Left renal cortex interstitium (tissue), 4 donors: ENCODE measurements around the gene WDR46. TPM values are rescaled to one million over a fixed set of nuclear protein-coding genes. Genes with fewer than 3 reads are reported as not detected.
"Not testable (repeated sequence)": the region's sequence is repeated elsewhere in the genome, so short reads cannot be mapped to it uniquely, and the experiment has no call there.

Source experiments
- DNase-seq, 4 donors: peaks; one replicate each; pipeline ENCODE4 v3.0.0-alpha.2; 2013; ENCODE audit warnings: low read depth in 4 of 4, low spot score in 2 of 4, missing footprints in 1 of 4
- polyA plus RNA-seq, 4 donors: library from polyadenylated mRNA; unstranded; fragments of 120-200 nt; gene quantifications; one replicate each; pipeline ENCODE4 v1.2.1, GENCODE V29; 2013; ENCODE audit not compliant: insufficient read length in 4 of 4

WDR46 gene
- polyA plus RNA-seq, 4 donors = 58.6 to 81.8 (median 73.0) TPM

DNA sequence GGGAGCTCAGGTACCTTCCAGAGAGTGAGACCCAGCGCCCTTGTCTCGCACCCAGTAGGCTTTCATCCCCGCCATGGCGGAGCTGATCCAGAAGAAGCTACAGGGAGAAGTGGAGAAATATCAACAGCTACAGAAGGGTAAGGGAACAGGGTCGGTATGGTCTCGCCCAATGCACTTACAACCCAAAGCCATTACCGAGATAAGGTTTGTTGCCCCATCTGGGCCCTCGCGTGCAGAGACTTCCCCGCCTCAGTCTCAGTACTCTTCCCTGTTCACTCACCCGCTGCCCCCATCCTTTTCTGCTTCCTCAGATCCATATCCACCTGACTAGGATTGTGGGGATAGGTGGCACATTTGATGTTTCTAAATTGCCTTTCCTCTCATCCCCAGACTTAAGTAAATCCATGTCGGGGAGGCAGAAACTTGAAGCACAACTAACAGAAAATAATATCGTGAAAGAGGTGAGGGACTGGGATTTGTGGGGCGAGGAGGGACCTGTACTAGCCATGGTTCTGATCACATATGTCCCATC lies 811 bp upstream of the WDR46 start:
- DNase-seq = no peak

DNA sequence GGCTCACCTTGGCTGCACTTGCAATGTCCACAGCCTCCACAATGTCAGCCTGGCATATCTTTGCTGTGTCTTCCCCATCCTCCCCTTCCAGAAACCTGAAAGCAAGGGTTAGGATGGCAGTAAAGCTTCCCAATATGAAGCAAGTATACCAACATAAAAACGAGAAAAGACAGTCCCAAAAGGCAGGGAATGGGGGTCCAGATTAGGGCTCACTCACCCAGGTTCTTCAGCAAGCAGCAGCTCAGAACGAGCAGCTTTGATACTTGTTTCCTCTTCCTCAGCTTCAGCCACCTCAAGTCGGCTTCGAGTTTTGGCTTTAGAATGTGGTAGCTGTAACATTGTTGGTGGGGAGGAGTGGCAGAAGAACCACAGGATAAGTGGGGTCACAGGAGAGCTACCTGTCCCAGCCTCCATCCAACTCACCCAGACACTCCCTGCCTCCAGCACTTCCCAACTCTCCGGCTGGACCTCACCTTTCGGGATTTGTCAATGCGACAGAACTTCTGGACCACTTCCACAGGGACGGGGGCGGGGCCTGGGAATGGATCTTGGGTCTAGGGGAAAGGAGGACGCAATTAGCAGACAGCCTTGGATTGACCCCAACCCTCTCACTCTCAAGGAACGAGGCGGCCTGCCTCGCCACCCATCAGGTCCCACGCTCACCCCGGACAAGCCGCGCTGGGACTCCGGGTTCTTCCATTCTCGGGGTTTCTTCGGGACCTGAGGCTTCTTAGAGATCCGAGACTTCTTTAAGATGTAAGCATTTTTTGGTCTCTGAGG lies 708 bp downstream of the WDR46 start:
- no peak for DNase-seq

DNA sequence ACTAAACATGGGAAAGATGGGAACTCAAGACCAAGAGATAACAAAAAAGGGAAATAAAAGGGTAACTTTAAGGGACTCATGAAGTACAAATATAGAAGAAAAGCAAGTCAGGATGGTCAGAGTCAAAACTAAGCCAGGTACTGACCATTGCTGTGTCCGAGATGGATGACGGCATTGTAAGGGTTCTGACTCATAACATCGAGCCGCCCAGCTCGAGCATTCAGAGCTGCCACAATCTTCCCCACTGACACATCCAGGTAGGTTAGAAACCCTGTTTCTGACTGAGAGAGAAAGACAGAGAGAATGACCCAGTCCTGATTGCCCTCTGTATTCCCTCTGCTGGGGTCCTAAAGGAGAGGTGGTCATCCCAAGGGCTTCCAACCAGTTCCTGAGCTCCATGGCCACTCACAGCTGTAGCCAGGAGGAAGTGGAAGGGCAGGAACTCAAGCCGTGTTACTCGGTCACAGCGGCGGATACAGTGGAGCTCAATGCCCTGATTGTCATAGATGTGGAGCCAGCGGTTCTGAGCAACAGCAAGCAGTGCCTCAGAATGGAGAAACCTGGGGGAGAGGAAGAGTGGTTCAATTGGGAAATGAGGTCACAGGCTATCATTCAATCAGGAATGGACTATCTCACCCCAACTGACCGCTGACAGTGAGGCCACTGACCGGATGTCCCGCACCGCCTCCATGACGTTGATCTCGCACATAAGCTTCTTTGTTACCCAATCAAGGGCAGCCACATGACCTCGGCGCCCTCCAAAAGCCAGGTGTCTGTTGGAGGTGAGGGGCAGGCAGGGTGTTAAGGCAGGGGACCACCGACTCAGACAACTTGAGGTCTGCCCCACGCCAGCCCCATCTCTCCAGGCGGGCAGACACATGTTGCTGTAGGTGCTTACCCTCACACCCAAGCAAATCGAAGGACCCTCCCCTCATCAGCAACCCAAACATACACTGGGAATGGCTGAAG lies 1.8 kb downstream of the WDR46 start:
- no peak for DNase-seq

DNA sequence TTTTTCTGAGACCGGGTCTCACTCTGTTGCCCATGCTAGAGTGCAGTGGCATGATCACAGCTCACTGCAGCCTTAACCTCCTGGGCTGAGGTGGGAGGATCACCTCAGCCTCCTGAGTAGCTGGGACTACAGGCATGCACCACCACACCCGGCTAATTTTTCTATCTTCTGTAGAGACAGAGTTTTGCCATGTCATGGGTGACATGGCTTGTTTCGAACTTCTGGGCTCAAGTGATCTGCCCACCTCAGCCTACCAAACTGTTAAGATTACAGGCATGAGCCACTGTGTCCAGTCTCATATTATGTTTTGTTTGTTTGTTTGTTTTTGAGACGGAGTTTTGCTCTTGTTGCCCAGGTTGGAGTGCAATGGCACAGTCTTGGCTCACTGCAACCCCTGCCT lies 3.8 kb downstream of the WDR46 start:
- not testable (repeated sequence) for DNase-seq

DNA sequence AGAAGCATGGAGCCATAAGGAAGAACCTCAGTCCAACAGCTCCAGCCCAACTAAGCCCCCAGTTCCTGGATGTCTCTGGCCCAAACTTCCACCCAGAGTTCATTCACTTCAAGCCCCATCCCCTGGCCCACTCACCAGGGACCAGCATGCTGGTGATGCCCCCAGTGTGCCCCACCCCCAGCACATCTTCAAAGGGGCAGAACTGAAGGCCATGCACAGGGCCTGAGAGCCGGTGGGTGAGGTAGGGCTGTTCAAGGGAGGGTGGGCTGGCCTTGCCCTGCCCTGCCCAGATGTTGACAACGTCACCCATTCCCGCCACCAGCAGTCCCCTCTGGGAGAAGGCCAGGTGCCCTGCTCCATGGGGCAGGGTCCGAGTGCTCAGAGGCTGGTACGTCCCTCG lies 8.5 kb downstream of the WDR46 start:
- no peak for DNase-seq

DNA sequence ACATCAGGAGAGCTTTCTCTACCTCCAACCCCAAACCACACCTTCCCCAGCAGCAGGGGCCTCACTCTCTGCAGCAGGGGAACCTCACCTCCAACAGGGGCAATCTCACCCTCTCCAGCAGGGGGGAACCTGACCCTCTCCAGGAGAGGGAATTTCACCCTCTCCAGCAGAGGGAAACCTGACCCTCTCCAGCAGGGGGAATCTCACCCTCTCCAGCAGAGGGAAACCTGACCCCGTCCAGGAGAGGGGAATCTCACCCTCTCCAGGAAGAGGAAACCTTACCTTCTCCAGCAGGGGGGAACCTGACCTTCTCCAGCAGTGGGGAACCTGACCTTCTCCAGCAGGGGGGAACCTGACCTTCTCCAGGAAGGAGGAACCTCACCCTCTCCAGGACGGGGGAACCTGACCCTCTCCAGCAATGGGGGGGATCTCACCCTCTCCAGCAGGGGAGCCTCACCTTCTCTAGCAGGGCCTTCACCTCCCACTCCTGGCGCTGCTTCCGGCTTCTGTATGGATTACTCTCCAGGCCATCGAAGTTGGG lies 9.0 kb downstream of the WDR46 start:
- DNase-seq = peak in 1 of 4 donors; percentile 12

DNA sequence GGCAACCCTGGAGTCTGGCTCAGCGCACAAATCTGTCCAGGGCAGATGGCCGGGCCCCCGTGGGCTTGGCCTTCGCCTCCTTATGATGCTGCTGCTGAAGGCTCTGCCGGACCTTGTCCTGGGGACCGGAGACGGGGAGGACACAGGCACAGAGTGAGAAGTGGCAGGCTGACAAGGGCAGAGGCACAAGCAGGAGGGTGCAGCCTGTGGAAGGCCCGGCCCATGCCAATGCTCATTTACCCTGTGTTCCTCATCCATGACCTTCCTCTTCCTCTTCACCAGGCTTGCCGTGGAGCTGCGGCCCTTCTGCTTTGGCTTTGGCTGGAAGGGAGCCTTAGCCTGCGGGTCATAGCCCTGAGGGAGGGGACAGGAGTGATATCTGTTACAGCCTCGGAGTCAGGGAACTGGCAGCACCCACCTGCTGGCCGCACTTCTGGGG lies 9.8 kb downstream of the WDR46 start:
- DNase-seq = no peak

DNA sequence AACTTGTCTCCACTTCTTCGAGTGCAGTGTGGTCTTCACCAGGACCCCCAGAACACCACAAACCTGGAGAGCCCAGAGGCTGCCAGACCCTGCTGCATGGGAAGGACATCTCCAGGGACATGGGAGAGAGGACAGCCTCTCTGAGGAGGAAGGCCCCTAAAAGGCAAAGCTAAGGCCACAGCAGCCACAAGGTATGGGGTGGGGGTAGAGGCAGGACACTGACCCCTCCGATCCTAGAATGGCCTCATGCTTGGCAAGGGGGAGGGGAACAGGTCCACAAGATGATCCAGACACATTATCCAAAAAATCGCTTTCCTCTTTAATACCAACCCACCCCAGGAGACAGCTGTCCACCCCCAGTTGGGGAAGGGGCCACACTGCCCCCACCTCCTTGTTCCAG lies 10.2 kb downstream of the WDR46 start:
- DNase-seq = no peak

DNA sequence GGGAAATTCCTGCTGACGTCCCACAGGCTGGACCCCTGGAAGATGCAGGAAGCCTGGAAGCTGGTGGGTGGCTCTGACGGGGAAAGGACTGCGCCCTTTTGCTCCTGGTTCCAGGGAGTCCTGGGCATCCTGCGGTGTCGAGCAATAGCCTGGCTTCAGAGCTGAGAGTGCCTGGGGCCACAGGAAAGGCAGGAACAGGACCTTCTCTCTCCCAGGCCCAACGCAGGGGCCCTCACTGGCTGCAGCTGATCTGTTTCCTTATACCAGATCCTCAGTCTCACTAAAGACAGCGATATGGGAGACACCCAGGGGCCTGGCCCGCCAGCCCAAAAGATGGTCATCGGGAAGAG lies 10.7 kb downstream of the WDR46 start:
- DNase-seq = no peak

DNA sequence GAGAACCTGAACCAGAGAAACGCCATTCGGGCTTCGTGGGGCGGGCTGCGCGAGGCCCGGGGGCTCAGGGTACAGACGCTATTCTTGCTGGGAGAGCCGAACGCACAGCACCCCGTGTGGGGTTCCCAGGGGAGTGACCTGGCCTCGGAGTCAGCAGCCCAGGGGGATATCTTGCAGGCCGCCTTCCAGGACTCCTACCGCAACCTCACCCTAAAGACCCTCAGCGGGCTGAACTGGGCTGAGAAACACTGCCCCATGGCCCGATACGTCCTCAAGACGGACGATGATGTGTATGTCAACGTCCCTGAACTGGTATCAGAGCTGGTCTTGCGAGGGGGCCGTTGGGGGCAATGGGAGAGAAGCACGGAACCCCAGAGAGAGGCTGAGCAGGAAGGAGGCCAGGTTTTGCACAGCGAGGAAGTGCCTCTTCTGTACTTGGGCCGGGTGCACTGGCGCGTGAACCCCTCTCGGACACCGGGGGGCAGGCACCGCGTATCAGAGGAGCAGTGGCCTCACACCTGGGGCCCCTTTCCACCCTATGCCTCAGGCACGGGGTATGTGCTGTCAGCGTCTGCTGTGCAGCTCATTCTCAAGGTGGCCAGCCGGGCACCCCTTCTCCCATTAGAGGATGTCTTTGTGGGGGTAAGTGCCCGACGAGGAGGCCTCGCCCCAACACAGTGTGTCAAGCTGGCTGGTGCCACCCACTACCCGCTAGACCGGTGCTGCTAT lies 11.2 kb downstream of the WDR46 start:
- DNase-seq = no peak

DNA sequence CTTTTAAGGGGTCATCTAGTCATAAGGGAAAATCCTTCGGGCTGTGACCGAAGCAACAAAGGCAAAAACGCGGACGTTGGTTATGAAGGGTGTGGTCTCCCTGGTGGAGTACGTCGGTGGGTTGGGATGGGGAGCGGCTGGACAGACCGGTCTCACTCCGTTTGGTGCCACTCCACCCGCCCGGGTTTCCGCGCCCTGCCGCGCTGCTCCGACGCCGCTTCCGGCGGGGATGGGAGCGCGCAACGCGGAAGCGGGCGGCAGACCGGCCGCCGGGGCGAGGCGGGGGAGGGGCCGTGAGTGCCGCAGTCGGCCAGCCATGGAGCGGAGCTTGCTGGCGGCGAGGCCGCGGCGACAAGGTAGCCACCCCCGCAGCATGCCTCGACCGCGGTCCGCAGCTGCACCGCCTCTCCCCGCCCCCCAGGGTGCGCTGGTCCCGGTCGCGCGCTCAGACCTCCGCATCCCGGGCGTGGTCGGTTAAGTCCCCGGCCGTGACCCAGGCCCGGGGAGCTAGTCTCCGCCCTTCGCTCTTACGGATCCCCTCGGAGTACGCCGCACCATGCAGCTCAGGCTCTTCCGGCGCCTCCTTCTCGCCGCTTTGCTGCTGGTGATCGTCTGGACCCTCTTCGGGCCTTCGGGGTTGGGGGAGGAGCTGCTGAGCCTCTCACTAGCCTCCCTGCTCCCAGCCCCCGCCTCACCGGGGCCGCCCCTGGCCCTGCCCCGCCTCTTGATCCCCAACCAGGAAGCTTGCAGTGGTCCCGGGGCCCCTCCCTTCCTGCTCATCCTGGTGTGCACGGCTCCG lies 12.0 kb downstream of the WDR46 start, which contains the start of gene B3GALT4:
TSS of gene B3GALT4 (plus strand) at position 260 of the 799 bp plus-strand sequence. CDS start at position 557, 297 bp downstream.
- peak in 1 of 4 donors; percentile 49 for DNase-seq

DNA sequence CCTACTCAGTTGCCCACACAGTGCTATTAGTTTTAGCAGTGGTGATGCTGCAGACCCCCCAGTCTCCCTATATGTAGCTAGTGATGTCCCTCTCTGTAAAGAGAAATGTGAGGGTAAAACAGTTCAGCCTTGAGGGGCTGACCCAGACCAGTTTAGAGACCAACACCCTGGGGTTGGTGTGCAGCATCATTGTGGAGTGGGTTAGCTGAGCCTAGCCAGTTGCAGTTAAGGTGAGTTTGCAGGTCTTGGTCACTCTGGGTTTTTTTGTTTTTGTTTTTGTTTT lies 12.5 kb downstream of the WDR46 start:
- no peak for DNase-seq

DNA sequence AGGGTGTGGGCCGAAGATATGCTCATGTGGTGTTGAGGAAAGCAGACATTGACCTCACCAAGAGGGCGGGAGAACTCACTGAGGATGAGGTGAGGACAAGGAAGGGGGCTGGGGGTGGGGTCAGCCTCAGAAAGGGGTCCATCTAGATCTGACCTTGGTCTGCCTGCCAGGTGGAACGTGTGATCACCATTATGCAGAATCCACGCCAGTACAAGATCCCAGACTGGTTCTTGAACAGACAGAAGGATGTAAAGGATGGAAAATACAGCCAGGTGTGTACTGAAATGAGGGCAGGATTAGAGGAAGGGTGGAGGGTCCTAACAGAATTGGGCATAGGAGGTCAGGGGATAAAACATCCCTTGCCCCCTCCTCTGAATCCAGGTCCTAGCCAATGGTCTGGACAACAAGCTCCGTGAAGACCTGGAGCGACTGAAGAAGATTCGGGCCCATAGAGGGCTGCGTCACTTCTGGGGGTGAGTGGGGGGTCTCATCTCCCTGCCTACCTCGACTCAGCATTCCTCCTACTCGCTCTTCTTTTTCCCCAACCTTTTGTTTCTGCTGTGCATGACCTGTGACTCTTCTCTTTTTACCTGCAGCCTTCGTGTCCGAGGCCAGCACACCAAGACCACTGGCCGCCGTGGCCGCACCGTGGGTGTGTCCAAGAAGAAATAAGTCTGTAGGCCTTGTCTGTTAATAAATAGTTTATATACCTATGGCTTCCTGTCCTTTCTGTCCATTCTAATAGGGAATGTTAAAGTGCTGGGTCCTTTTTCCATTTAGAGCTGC lies 13.1 kb downstream of the WDR46 start:
- not testable (repeated sequence) for DNase-seq

DNA sequence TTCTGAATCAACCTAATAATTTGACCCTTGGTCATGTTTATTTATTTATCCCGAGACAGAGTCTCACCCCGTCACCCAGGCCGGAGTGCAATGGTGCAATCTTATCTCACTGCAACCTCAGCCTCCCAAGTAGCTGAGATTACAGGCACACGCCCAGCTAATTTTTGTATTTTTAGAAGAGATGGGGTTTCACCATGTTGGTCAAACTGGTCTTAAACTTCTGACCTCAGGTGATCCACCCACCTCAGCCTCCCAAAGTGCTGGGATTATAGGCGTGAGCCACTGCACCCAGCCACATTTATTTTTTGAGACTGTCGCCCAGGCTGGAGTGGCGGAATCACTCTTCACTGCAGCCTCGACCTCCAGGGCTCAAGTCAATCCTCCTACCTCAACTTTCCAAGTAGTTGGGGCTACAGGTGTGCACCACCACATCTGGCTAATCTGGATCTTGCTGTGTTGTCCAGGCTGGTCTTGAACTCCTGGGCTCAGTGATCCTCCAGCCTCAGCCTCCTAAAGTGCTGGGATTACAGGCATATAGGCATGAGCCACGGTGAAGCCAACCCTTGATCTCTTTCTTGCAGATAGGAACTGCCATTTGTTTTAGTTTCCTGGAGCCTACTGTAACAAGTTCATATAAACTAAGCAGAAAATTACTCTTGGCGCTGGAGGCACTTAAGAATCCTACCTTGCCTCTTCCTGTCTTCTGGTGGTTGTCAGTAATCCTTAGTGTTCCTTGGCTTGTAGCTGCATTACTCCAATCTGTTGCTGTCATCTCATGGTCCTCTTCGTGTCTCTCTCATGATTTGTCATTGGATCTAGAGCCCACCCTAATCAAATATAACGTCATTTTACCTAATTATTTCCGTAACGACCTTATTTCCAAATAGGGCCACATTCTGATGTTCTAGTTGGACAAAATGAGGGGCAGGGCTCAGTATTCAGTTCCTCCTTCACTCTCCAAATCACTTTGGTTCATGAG lies 14.8 kb downstream of the WDR46 start:
- no peak for DNase-seq

DNA sequence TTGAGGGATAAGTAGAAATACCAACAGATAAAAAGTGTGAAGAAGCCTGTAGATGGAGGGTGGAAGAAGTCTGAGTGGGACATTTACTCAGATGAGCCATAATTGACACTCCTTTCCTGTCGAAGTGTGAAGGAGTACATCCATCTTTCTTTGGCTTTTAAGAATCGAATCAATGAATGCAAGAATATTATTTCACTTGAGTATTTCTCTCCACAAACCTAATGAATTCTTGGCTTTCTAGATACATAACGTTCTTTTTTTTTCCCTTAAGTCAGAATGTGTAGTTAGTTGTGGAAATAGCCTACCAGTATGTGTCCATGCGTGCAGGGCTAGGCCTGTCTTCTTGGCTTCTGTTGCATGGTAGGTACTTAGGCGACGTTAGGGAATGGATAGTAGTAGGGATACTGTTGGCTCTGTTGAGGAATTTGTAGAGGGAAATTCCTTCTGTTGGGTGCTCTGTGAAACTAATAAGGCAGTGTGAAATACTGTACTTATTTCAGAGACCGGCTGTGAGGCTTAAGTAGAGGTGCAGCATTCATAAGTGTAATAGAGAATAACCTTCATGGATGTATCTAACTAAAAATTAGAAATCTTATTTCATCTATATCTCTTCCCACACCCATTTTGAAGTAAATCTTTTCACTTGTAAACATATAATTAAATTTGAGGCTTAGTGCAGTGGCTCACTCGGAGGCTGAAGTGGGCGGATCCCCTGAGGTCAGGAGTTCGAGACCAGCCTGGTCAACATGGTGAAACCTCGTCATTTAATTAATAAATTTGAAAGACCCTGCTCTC lies 15.7 kb downstream of the WDR46 start:
- DNase-seq = no peak

DNA sequence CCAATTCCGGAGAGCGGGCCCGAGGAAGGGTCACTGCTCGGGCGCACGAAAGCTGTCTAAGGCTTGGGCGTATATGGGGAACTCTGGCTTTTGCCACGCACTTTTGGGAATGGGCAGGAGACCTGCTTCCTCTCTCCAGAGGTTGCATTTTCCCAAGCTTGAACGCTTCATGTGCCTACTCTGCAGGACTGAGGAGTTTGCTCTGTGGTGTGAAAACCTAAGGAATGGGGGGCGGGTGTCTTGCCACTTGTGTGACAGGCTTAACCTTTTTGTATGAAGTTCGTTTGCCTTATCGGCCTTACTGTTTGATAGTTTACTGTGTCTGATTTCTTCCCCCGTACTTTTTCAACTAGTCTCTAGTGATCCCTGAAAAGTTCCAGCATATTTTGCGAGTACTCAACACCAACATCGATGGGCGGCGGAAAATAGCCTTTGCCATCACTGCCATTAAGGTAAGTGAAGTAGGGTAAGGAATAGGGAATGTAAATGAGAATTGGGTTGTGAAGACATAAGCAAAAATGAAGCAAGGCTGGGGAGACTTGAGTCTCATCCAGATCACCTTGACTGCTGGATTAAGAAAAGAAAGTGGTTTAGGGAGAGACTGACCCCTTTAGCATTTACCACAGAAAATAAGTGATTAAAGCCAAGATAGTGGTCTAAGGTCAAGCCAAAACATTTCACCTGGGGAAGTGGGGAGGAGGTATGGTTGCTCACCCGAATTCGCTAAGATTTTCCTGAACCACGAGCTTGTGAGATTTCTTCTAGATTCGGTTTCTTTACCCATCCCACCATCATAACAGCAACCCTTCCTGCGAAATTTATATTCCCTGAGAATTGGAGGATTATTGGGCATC lies 16.5 kb downstream of the WDR46 start:
- no peak for DNase-seq
